ENCODE data around the gene CPNE7.

- no peak for TF ChIP-seq EZH2 (IDR thresholded peaks at IDR 0.05; ENCODE audit: borderline replicate concordance, insufficient read depth, low read length, poor library complexity, severe bottlenecking)
- TF ChIP-seq, protein P1, sequence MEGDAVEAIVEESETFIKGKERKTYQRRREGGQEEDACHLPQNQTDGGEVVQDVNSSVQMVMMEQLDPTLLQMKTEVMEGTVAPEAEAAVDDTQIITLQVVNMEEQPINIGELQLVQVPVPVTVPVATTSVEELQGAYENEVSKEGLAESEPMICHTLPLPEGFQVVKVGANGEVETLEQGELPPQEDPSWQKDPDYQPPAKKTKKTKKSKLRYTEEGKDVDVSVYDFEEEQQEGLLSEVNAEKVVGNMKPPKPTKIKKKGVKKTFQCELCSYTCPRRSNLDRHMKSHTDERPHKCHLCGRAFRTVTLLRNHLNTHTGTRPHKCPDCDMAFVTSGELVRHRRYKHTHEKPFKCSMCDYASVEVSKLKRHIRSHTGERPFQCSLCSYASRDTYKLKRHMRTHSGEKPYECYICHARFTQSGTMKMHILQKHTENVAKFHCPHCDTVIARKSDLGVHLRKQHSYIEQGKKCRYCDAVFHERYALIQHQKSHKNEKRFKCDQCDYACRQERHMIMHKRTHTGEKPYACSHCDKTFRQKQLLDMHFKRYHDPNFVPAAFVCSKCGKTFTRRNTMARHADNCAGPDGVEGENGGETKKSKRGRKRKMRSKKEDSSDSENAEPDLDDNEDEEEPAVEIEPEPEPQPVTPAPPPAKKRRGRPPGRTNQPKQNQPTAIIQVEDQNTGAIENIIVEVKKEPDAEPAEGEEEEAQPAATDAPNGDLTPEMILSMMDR (IDR thresholded peaks at IDR 0.05; ENCODE audit: poor library complexity, severe bottlenecking), result no peak
- TF ChIP-seq SMC3 (conservative IDR thresholded peaks at IDR 0.05; ENCODE audit: poor library complexity), result no peak
Measured at GRCh38 chr16:89589241-89589926, 13.8 kb downstream of the CPNE7 start.
